NCI-H2029 treated with DMSO at 0.1 percent for 48 hours (cell line): ENCODE measurements around the gene ARID4B.
"Not testable (repeated sequence)": the region's sequence is repeated elsewhere in the genome, so short reads cannot be mapped to it uniquely, and the experiment has no call there.

ENCODE experiments used
- DNase-seq: peaks from one replicate; lab custom pipeline; 2025; lab: John Stamatoyannopoulos, UW

ARID4B gene

GRCh38 chr1:235160383-235160956 is 167.5 kb downstream of the ARID4B start:
- peak; percentile 22 for DNase-seq

- not testable (repeated sequence) for DNase-seq
Measured at GRCh38 chr1:235159930-235160329, 168.0 kb downstream of the ARID4B start.

DNA sequence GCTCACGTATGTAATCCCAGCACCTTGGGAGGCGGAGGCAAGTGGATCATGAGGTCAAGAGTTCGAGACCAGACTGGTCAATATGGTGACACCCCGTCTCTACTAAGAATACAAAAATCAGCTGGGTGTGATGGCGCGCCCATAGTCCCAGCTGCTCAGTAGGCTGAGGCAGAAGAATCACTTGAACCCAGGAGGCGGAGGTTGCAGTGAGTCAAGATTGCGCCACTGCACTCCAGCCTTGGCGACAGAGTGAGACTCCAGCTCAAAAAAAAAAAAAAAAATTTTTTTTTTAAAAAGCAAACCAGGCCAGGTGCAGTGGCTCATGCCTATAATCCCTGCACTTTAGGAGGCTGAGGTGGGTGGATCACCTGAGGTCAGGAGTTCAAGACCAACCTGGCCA is 168.7 kb downstream of the ARID4B start:
- not testable (repeated sequence) for DNase-seq

- no peak for DNase-seq
Measured at GRCh38 chr1:235158680-235159079, 169.3 kb downstream of the ARID4B start.

DNA sequence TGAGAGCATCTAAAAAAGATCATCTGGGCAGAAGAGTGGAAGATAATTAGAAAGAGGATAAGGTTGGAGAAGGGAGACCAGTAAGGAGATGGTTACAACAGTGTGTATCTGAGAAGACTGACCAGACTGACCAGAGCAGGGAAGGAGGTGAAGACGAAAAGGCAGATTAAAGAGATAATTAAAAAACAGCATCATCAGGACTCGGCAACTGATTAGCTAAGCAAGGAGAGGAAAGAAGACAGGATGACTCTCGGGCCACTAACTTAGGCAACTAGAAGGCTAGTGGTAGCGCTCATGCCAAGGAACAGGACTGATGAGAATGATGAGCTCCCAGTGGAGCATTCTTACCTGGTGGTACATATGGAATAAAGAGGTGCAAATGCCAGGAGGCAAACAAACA is 170.8 kb downstream of the ARID4B start:
- no peak for DNase-seq

DNA sequence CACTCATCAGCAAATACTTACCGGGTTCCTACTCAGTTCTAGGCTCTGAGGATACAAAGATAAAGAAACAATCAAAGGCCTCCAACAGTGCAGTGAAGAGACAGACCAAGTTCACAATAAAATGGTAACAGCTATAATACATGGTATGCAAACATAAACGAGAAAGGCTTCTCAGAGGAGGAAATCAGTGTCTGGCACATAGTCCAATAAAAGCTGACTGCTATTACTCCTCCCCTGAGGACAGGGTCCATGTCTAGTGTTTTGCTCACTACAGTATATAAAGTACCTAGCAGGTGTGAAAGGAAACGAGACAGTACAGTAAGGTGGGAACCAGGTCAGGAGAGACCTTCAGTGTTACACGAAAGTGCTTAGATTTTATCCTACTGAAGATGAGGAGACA is 171.2 kb downstream of the ARID4B start:
- DNase-seq = no peak

- no peak for DNase-seq
Measured at GRCh38 chr1:235156265-235156664, 171.7 kb downstream of the ARID4B start.

- DNase-seq = no peak
Measured at GRCh38 chr1:235152235-235152634, 175.7 kb downstream of the ARID4B start.

- no peak for DNase-seq
Measured at GRCh38 chr1:235151033-235151432, 176.9 kb downstream of the ARID4B start.

GRCh38 chr1:235149824-235150223 is 178.2 kb downstream of the ARID4B start:
- no peak for DNase-seq

GRCh38 chr1:235147269-235147668 is 180.7 kb downstream of the ARID4B start:
- no peak for DNase-seq

DNA sequence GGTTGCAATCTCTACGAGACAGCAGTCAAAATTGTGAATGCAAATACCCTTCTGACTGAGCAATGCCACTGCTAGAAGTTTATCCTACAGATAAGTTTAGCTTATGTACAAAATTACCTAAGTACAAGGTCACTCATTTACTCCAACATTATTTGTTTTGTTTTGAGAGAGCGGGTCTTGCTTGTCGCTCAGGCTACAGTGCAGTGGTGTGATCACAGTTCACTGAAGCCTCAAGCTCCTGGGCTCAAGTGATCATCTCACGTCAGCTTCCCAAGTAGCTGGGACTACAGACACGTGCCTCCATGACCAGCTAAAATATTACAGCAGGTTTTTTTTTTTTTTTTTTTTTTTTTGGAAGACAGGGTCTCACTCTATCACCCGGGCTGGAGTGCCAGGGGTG is 182.3 kb downstream of the ARID4B start:
- DNase-seq = no peak

DNA sequence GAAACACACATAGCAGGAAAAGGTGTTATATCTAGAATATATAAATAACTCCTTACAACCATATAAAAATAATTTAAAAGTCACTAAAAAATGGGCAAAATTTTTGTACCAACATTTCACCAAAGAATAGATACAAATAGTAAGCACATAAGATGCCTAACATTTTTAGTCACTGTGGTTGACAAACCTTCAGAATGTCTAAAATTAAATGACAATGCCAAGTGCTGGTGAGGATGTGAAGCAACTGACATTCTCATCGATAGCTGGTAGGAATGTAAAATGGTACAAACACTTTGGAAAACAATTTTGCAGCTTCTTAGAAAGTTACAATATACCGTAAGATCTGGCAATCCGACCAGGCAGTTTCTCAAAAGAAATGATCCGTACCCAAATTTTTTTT is 185.0 kb downstream of the ARID4B start:
- DNase-seq = no peak

DNA sequence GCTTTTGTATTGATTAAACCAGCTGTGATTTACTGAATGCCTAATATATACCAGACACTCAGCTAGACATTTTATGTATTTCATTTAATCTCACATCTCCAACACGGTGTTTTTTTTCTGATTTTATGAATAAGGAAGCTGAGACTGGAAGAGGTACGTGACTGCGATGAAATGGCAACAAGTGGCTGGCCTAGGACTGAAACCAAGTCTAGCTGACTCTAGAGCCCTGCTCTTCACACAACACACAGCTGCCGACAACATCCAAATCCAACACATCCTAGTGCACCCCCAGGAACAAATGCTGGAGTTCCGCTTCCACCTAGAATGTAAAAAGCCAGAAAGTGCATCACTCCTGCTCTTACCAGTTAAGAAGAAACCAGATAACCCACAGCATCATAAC is 188.7 kb downstream of the ARID4B start:
- no peak for DNase-seq

- DNase-seq = no peak
Measured at GRCh38 chr1:235138821-235139220, 189.2 kb downstream of the ARID4B start.

- peak; percentile 56 for DNase-seq
Measured at GRCh38 chr1:235136111-235136510, 191.9 kb downstream of the ARID4B start.

- DNase-seq = no peak
Measured at GRCh38 chr1:235134171-235134570, 193.8 kb downstream of the ARID4B start.

DNA sequence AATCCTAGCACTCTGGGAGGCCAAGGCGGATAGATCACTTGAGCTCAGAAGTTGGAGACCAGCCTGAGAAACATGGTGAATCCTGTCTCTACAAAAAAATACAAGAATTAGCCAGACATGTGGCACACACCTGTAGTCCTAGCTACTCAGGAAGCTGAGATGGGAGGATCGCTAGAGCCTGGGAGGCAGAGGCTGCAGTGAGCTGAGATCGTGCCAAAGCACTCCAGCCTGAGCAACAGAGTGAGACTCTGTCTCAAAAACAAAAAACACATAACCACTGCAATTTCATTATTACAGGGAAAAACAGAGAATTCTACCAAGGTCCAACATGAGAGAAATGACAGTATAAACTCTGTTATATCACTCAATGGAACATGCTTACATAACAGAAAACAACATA is 194.9 kb downstream of the ARID4B start:
- no peak for DNase-seq

DNA sequence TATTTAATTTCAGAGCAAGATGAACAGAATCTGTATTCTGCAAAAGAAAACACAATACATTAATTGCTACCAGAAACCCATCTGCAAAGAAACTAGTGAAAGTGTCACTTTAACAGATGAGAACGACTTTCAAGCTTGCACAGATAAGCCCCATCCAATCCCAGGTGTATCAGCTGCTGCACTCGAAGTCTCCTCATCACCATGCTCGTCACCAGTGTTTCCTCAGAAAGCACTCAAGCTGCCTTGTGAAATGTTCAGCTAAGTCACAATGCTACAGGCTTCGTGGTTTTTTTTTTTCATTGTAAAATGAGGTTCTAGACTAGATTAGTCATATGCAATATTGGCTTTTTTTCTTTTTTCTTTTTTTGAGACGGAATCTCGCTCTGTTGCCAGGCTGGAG is 196.0 kb downstream of the ARID4B start:
- no peak for DNase-seq

GRCh38 chr1:235130766-235131270 is 197.2 kb downstream of the ARID4B start:
- DNase-seq = no peak

GRCh38 chr1:235129774-235130570 is 198.0 kb downstream of the ARID4B start:
- DNase-seq = no peak

GRCh38 chr1:235128456-235129328 is 199.3 kb downstream of the ARID4B start, which contains the start of gene TOMM20:
Gene TOMM20 (minus strand): TSS chr1:235128837. CDS start chr1:235128715, 122 bp downstream.
- DNase-seq = peak; percentile 83
